H1 (cell line): ENCODE data around the gene MUC22. TPM values are rescaled to one million over a fixed set of nuclear protein-coding genes. Genes with fewer than 3 reads are reported as not detected.

ENCODE experiments used
- CTCF ChIA-PET: fragments of 300-600 bp; sonication (Branson Sonifier 250); formaldehyde crosslinking; loops from one replicate; lab custom pipeline; 2021; ENCODE audit not compliant: partially characterized antibody; lab: Charles Lee
- POLR2A ChIA-PET: fragments of 300-600 bp; sonication (Branson Sonifier 250); formaldehyde crosslinking; loops from one replicate; lab custom pipeline; 2021; ENCODE audit warnings: inconsistent platforms; ENCODE audit not compliant: partially characterized antibody; lab: Charles Lee
- DNase-seq, 2 experiments: peaks; one replicate each; pipeline versions ENCODE4 v3.0.0 to v3.0.0-alpha.2; 2010 to 2022; ENCODE audit warnings: low spot score in 2 of 2, low read depth in 1 of 2, mixed read lengths in 1 of 2
- FAIRE-seq: peaks from 2 replicates; lab custom pipeline; 2011; peaks lifted over from hg19 to GRCh38; lab: Jason Lieb, UNC
- H2AFZ ChIP-seq: 2 replicates; pipeline ENCODE4 v1.8.1; 2012; ENCODE audit warnings: low read length, inconsistent platforms
- H2AK5ac ChIP-seq: 2 replicates; pipeline ENCODE4 v1.6.1; 2013; ENCODE audit warnings: low read depth, low read length
- H2BK120ac ChIP-seq: replicated peaks from 2 replicates; pipeline ENCODE3; 2013; ENCODE audit warnings: low read depth, low read length, inconsistent platforms
- H2BK12ac ChIP-seq: 2 replicates; pipeline ENCODE4 v1.6.1; 2013; ENCODE audit warnings: low read depth, low read length
- H2BK15ac ChIP-seq: 2 replicates; pipeline ENCODE4 v1.6.1; 2013; ENCODE audit warnings: low read length
- H2BK20ac ChIP-seq: 2 replicates; pipeline ENCODE4 v1.6.1; 2013; ENCODE audit warnings: low read length
- H2BK5ac ChIP-seq: 2 replicates; pipeline ENCODE4 v1.6.1; 2013; ENCODE audit warnings: low read depth, low read length
- H3K14ac ChIP-seq: 2 replicates; pipeline ENCODE4 v1.6.1; 2013; ENCODE audit warnings: inconsistent platforms; ENCODE audit not compliant: insufficient read length
- H3K18ac ChIP-seq: 2 replicates; pipeline ENCODE4 v1.6.1; 2013; ENCODE audit warnings: low read length; ENCODE audit errors: extremely low read depth
- H3K23ac ChIP-seq: 2 replicates; pipeline ENCODE4 v1.6.1; 2013; ENCODE audit warnings: inconsistent platforms; ENCODE audit not compliant: insufficient read length
- H3K23me2 ChIP-seq: 2 replicates; pipeline ENCODE4 v1.6.1; 2013; ENCODE audit warnings: low read depth, low read length
- H3K27ac ChIP-seq: 2 replicates; pipeline ENCODE4 v1.6.1; 2011; ENCODE audit warnings: low read depth, low read length, inconsistent platforms
- H3K27me3 ChIP-seq, 4 experiments: replicated peaks in 1 of 4; 1 replicate in 1 of 4; 2 replicates in 3 of 4; pipeline versions ENCODE4 v1.6.1 to v1.8.1; 2011 to 2013; ENCODE audit warnings: low read length in 3 of 4, mild to moderate bottlenecking in 3 of 4, inconsistent platforms in 2 of 4, mixed read lengths in 2 of 4, moderate library complexity in 1 of 4; ENCODE audit not compliant: control insufficient read depth in 3 of 4, insufficient read depth in 3 of 4; ENCODE audit errors: extremely low read depth in 1 of 4
- H3K36me3 ChIP-seq, 4 experiments: 2 replicates each; pipeline versions ENCODE4 v1.6.1 to v1.8.1; 2011 to 2013; ENCODE audit warnings: mild to moderate bottlenecking in 4 of 4, low read length in 3 of 4, moderate library complexity in 2 of 4, control low read depth in 1 of 4, inconsistent platforms in 1 of 4; ENCODE audit not compliant: insufficient read depth in 4 of 4, control insufficient read depth in 2 of 4
- H3K4ac ChIP-seq: replicated peaks from 2 replicates; pipeline ENCODE3; 2013; ENCODE audit warnings: low read length, low read depth, mixed read lengths, inconsistent platforms; ENCODE audit not compliant: insufficient read length
- H3K4me1 ChIP-seq, 4 experiments: replicated peaks in 1 of 4; 1 replicate in 1 of 4; 2 replicates in 3 of 4; pipeline versions ENCODE4 v1.6.1 to v1.8.1; 2011 to 2013; ENCODE audit warnings: low read length in 3 of 4, inconsistent platforms in 2 of 4, mixed read lengths in 1 of 4; ENCODE audit not compliant: insufficient read depth in 4 of 4, control insufficient read depth in 3 of 4
- H3K4me2 ChIP-seq, 2 experiments: 2 replicates each; pipeline versions ENCODE4 v1.6.1 to v1.8.1; 2011 to 2013; ENCODE audit warnings: low read depth in 2 of 2, low read length in 2 of 2, control low read depth in 1 of 2, inconsistent platforms in 1 of 2, mild to moderate bottlenecking in 1 of 2; ENCODE audit not compliant: insufficient read depth in 1 of 2
- H3K4me3 ChIP-seq, 4 experiments: fragments of 200-600, 300-600 bp in 1 of 4; sonication (generic), shearing (Covaris generic), sonication (Bioruptor Twin) in 1 of 4; 2 replicates each; pipeline versions ENCODE4 v1.5.1 to v1.8.1; 2011 to 2016; ENCODE audit warnings: low read length in 4 of 4, low read depth in 3 of 4, control low read depth in 2 of 4, inconsistent platforms in 2 of 4, mild to moderate bottlenecking in 2 of 4, mixed read lengths in 1 of 4, moderate library complexity in 1 of 4; ENCODE audit not compliant: insufficient read depth in 2 of 4; ENCODE audit errors: extremely low read depth in 1 of 4
- H3K56ac ChIP-seq: replicated peaks from 2 replicates; pipeline ENCODE3; 2013; ENCODE audit warnings: low read depth, mild to moderate bottlenecking, mixed read lengths, low read length, inconsistent platforms; ENCODE audit not compliant: insufficient read length
- H3K79me1 ChIP-seq: 2 replicates; pipeline ENCODE4 v1.6.1; 2013; ENCODE audit warnings: low read depth, low read length, control low read depth
- H3K79me2 ChIP-seq, 2 experiments: 2 replicates each; pipeline versions ENCODE4 v1.6.1 to v1.8.1; 2012 to 2013; ENCODE audit warnings: low read length in 2 of 2, mild to moderate bottlenecking in 2 of 2, inconsistent platforms in 1 of 2; ENCODE audit not compliant: insufficient read depth in 2 of 2, control insufficient read depth in 1 of 2
- H3K9ac ChIP-seq, 4 experiments: replicated peaks in 1 of 4; 1 replicate in 1 of 4; 2 replicates in 3 of 4; pipeline versions ENCODE4 v1.6.1 to v1.8.1; 2011 to 2013; ENCODE audit warnings: low read depth in 3 of 4, low read length in 3 of 4, control low read depth in 2 of 4, mild to moderate bottlenecking in 2 of 4, moderate library complexity in 2 of 4, inconsistent platforms in 1 of 4; ENCODE audit errors: extremely low read depth in 1 of 4
- H3K9me3 ChIP-seq, 2 experiments: 2 replicates each; pipeline versions ENCODE4 v1.6.1 to v1.8.1; 2012 to 2013; ENCODE audit warnings: mild to moderate bottlenecking in 2 of 2, moderate library complexity in 2 of 2, control low read depth in 1 of 2, inconsistent platforms in 1 of 2, low read depth in 1 of 2, low read length in 1 of 2, mixed read lengths in 1 of 2; ENCODE audit not compliant: insufficient read depth in 2 of 2
- H4K20me1 ChIP-seq, 2 experiments: replicated peaks in 1 of 2; 2 replicates each; pipeline versions ENCODE3 to v1.8.1; 2011 to 2013; ENCODE audit warnings: inconsistent platforms in 2 of 2, low read length in 2 of 2, mild to moderate bottlenecking in 1 of 2; ENCODE audit not compliant: insufficient read depth in 2 of 2, control insufficient read depth in 1 of 2
- H4K5ac ChIP-seq: 2 replicates; pipeline ENCODE4 v1.6.1; 2013; ENCODE audit warnings: low read length, low read depth, mixed read lengths, inconsistent platforms; ENCODE audit not compliant: insufficient read length
- H4K8ac ChIP-seq: 2 replicates; pipeline ENCODE4 v1.8.0; 2013; ENCODE audit warnings: mild to moderate bottlenecking, moderate library complexity, low read length, inconsistent platforms; ENCODE audit not compliant: insufficient read depth; ENCODE audit errors: extremely low read depth
- H4K91ac ChIP-seq: replicated peaks from 2 replicates; pipeline ENCODE3; 2013; ENCODE audit warnings: low read length, mixed read lengths, inconsistent platforms; ENCODE audit not compliant: insufficient read length
- ATF3 ChIP-seq: IDR thresholded peaks from 2 replicates; pipeline ENCODE4 v1.6.1; 2011; ENCODE audit warnings: low read depth, mild to moderate bottlenecking, low read length; ENCODE audit not compliant: insufficient read depth
- CTCF ChIP-seq, 3 experiments: IDR thresholded peaks; 1 replicate in 2 of 3; 2 replicates in 1 of 3; pipeline versions ENCODE4 v1.5.1 to v1.6.1; 2011; ENCODE audit warnings: low read length in 3 of 3, mild to moderate bottlenecking in 3 of 3, inconsistent platforms in 2 of 3, low read depth in 1 of 3, moderate library complexity in 1 of 3; ENCODE audit not compliant: insufficient read depth in 1 of 3; ENCODE audit errors: control extremely low read depth in 1 of 3
- GABPA ChIP-seq: IDR thresholded peaks from 2 replicates; pipeline ENCODE4 v1.6.1; 2011; ENCODE audit warnings: mild to moderate bottlenecking, low read length, moderate library complexity, borderline replicate concordance; ENCODE audit not compliant: insufficient read depth
- HDAC2 ChIP-seq, 2 experiments: fragments of 300-600 bp in 1 of 2; sonication (generic) in 1 of 2; IDR thresholded peaks; 2 replicates each; pipeline ENCODE4 v1.6.1; 2011 to 2012; ENCODE audit warnings: low read depth in 2 of 2, low read length in 2 of 2, mild to moderate bottlenecking in 2 of 2, moderate library complexity in 2 of 2, borderline replicate concordance in 1 of 2, inconsistent platforms in 1 of 2
- HDAC6 ChIP-seq: IDR thresholded peaks from one replicate; pipeline ENCODE4 v1.7.1; 2012; ENCODE audit warnings: low read depth, mild to moderate bottlenecking, inconsistent platforms, low read length, moderate library complexity
- KDM5A ChIP-seq: fragments of 200-600 bp; IDR thresholded peaks from 2 replicates; pipeline ENCODE4 v1.7.1; 2012; ENCODE audit warnings: mild to moderate bottlenecking, low read length, inconsistent platforms, mixed read lengths
- POU5F1 ChIP-seq: IDR thresholded peaks from 2 replicates; pipeline ENCODE4 v1.6.1; 2011; ENCODE audit warnings: low read depth, mild to moderate bottlenecking, low read length, moderate library complexity
- RBBP5 ChIP-seq: IDR thresholded peaks from 2 replicates; pipeline ENCODE4 v1.7.1; 2012; ENCODE audit warnings: low read depth, mild to moderate bottlenecking, inconsistent platforms, low read length, moderate library complexity, borderline replicate concordance
- RNF2 ChIP-seq: fragments of 200-900, 300-1000 bp; sonication (generic); IDR thresholded peaks from 2 replicates; pipeline ENCODE4 v1.7.1; 2016; ENCODE audit warnings: borderline replicate concordance, low read depth, mild to moderate bottlenecking, antibody characterized with exemption, low read length; ENCODE audit not compliant: poor library complexity, severe bottlenecking; ENCODE audit errors: missing control alignments
- TEAD4 ChIP-seq: IDR thresholded peaks from 2 replicates; pipeline ENCODE4 v1.6.1; 2012; ENCODE audit warnings: low read depth, low read length, inconsistent platforms, mixed read lengths
- WGBS, 2 experiments: shearing (Covaris generic) in 1 of 2; methylation state at CpG; one replicate each; pipeline versions ENCODE4 v1.1.6 to v1.1.7; 2013 to 2015; ENCODE audit warnings: low lambda C conversion rate in 2 of 2, mixed read lengths in 2 of 2, inconsistent platforms in 1 of 2, low coverage in 1 of 2, missing lambda C conversion rate in 1 of 2; ENCODE audit not compliant: insufficient replicate concordance in 2 of 2, insufficient coverage in 1 of 2, insufficient read length in 1 of 2; ENCODE audit errors: extremely low coverage in 1 of 2, missing lambda C conversion rate in 1 of 2; 5-methylcytosine and 5-hydroxymethylcytosine counted together
- polyA plus RNA-seq, 7 experiments: library from polyadenylated mRNA; depleted of rRNA in 3 of 7; stranded (reverse) in 5 of 7; unstranded in 2 of 7; fragments of >200 nt in 5 of 7; fragments of 200-250 nt in 2 of 7; gene quantifications; 1 replicate in 5 of 7; 2 replicates in 1 of 7; 4 replicates in 1 of 7; pipeline versions ENCODE4 v1.2.1 to v1.2.3, GENCODE V29; 2011 to 2013; ENCODE audit warnings: missing spikeins in 2 of 7, mixed read lengths in 2 of 7
- total RNA-seq: library from RNA; stranded (reverse); fragmentation: NEBNext Ultra II Directional; extraction: Animal tissue kit (Norgen Biotek cat#: 25700); gene quantifications from 2 replicates; pipeline ENCODE4 v1.2.1, GENCODE V29; 2021

Gene MUC22
- total and polyA plus RNA-seq, 2 of the 8 experiments (the other 6 are each of a cell fraction or from before 2014, with no cell fraction given): 0.02 TPM; not detected in 1

- no peak overlapping the region for H3K27ac ChIP-seq
- no peak overlapping the region for H3K9ac ChIP-seq
- ChIA-PET POLR2A (no interaction called here), CTCF (no interaction called here)
- no peaks in the 10 kb centered on the region for H3K36me3 ChIP-seq
- H2AK5ac ChIP-seq: no peak overlapping the region
- H2BK5ac ChIP-seq: no peak overlapping the region
- no peak overlapping the region for H2AFZ ChIP-seq
- no peaks in the 10 kb centered on the region for H3K23me2 ChIP-seq
- H3K4ac ChIP-seq: no peak overlapping the region
- H3K4me3 ChIP-seq: no peak overlapping the region
- H3K4me2 ChIP-seq: no peak overlapping the region
- H3K18ac ChIP-seq: no peak overlapping the region
- H3K27me3 ChIP-seq: no peaks in the 10 kb centered on the region
- no peaks in the 10 kb centered on the region for H3K79me1 ChIP-seq
- no peak overlapping the region for H4K8ac ChIP-seq
- no peak overlapping the region for H4K91ac ChIP-seq
- no peak overlapping the region for H2BK20ac ChIP-seq
- no peak overlapping the region for H3K23ac ChIP-seq
- H3K9me3 ChIP-seq: peaks cover under 1 to 4% of the 10 kb centered on the region in 2 experiments; a peak in 2 of 4 replicates
- H4K20me1 ChIP-seq: no peaks in the 10 kb centered on the region
- no peak overlapping the region for H2BK15ac ChIP-seq
- FAIRE-seq (no peak), DNase-seq (no peak)
- no peak overlapping the region for H3K56ac ChIP-seq
- no peaks in the 10 kb centered on the region for H3K79me2 ChIP-seq
- H4K5ac ChIP-seq: no peak overlapping the region
- H3K4me1 ChIP-seq: no peaks in the 10 kb centered on the region
- H3K14ac ChIP-seq: no peak overlapping the region
- 60% methylated on average over 6 of the region's 6 CpGs; no CpG with 5 or more reads in 1 of the 2 experiments for WGBS, 2 experiments
- H2BK120ac ChIP-seq: no peak overlapping the region
- no peak overlapping the region for H2BK12ac ChIP-seq
- TF ChIP-seq KDM5A (no peak), POU5F1 (no peak), TEAD4 (no peak), RBBP5 (no peak), GABPA (no peak), HDAC2 (IDR thresholded peaks at IDR 0.05; ENCODE audit: borderline replicate concordance in 1 of 2, low read depth in 2 of 2, low read length in 2 of 2) (no peak), ATF3 (no peak), CTCF (IDR thresholded peaks at IDR 0.05; ENCODE audit: control extremely low read depth in 1 of 3, insufficient read depth in 1 of 3, low read depth in 1 of 3, low read length in 3 of 3) (no peak), RNF2 (no peak), HDAC6 (no peak)
Measured at GRCh38 chr6:31011153-31011552, 879 bp downstream of the MUC22 start.
